Activated CD4-positive, alpha-beta T cell treated with anti-CD3 and anti-CD28 coated beads, Interleukin-2, amount 10 ng/mL, durations not matched to agents 24 days and 14 days (primary cell): Measurements from ENCODE around the gene TAF6. TPM values are rescaled to one million over a fixed set of nuclear protein-coding genes. Genes with fewer than 3 reads are reported as not detected.

ENCODE experiments used
- DNase-seq: peaks from one replicate; pipeline ENCODE4 v3.0.0; 2022
- H3K27ac Mint-ChIP-seq: one replicate; pipeline ENCODE4 v1.8.0; 2022; ENCODE audit warnings: mild to moderate bottlenecking, mixed read lengths
- H3K27me3 Mint-ChIP-seq: one replicate; pipeline ENCODE4 v1.8.0; 2022; ENCODE audit warnings: mixed read lengths
- H3K36me3 Mint-ChIP-seq: one replicate; pipeline ENCODE4 v1.8.0; 2022; ENCODE audit warnings: low read depth, mild to moderate bottlenecking, mixed read lengths
- H3K4me1 Mint-ChIP-seq: one replicate; pipeline ENCODE4 v1.8.0; 2021; ENCODE audit warnings: mixed read lengths
- H3K4me3 Mint-ChIP-seq: one replicate; pipeline ENCODE4 v1.8.0; 2022; ENCODE audit warnings: mild to moderate bottlenecking, moderate library complexity, mixed read lengths
- H3K9me3 Mint-ChIP-seq: one replicate; pipeline ENCODE4 v1.8.0; 2021; ENCODE audit warnings: mixed read lengths
- intact Hi-C: fragments of 100-400 bp; cut with micrococcal nuclease; formaldehyde crosslinking; loops from one replicate; pipeline ENCODE4 v1.15.1; 2023
- total RNA-seq: library from RNA; stranded (reverse); gene quantifications from 2 replicates; pipeline ENCODE4 v1.2.3, GENCODE V29; 2022

Gene TAF6
- total RNA-seq, 1 donor from 2014 or later, result 68.4 TPM

- intact Hi-C loops, result loop anchor here (1.0 to 2.0 kb wide), 7 partner anchors 12 to 751 kb away; partner anchors contain the start of genes CNPY4, LAMTOR4, SLC12A9 and TAF6
- peak; percentile 99 for DNase-seq
- H3K36me3 Mint-ChIP-seq, result peaks cover 46% of the 10 kb centered on the region
- H3K4me1 Mint-ChIP-seq, result peaks cover 35% of the 10 kb centered on the region
- H3K27ac Mint-ChIP-seq, result peak within 1 kb of the TSS; percentile 94
- H3K9me3 Mint-ChIP-seq, result no peaks in the 10 kb centered on the region
- H3K27me3 Mint-ChIP-seq, result no peaks in the 10 kb centered on the region
- peak within 1 kb of the TSS; percentile 94 for H3K4me3 Mint-ChIP-seq
Observed at GRCh38 chr7:100101016-100101862, 17.9 kb downstream of the TAF6 start, which contains the start of the genes AP4M1 and MCM7. TSS of gene AP4M1 (plus strand) at chr7:100101643. CDS start at chr7:100101715, 72 bp downstream. TSS of gene MCM7 (minus strand) at chr7:100101397. CDS start at chr7:100101294, 103 bp downstream.

DNA sequence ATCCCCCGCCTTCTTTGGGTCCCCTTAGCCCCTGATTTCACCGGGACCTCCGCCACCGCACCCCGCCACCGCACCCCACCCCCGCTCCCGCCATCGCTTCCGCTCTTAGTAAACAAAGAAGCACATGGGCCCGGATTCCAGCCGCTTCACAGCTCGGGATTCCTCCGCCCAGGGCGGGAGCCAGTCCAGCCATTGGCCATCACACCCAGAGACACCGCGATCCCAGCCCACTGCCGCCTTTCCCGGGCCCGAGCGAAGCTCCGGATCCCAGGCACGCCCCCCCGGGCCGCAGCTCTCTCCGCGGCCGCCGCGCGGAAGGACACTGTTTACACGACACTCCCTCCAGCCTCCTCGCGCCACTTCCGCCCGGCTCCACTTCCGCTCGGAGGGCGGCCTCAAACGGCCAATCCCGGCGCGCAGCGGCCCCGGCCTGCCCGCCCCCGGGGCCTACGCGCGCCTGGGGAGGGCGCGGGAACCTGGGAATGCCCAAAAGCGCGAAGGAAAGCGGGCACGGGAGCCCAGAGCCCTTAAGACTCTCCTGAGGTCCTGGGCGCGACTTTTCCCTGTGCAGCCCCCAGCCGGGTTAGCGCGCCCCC lies 18.6 kb downstream of the TAF6 start:
- Mint-ChIP-seq H3K27ac (peak overlapping the region; percentile 94), H3K27me3 (no peaks in the 10 kb centered on the region), H3K4me1 (peaks cover 37% of the 10 kb centered on the region), H3K9me3 (no peaks in the 10 kb centered on the region), H3K4me3 (peak overlapping the region; percentile 94), H3K36me3 (peaks cover 52% of the 10 kb centered on the region)
- intact Hi-C loops, result loop anchor here (1.0 to 2.0 kb wide), 8 partner anchors 11 to 752 kb away; partner anchors contain the start of genes CNPY4, LAMTOR4, SLC12A9 and TAF6
- DNase-seq, result peak; percentile 97

GRCh38 chr7:100099452-100099851 lies 19.7 kb downstream of the TAF6 start:
- Mint-ChIP-seq H3K27me3 (no peaks in the 10 kb centered on the region), H3K9me3 (no peaks in the 10 kb centered on the region), H3K27ac (peak overlapping the region; percentile 94), H3K4me1 (peaks cover 41% of the 10 kb centered on the region), H3K36me3 (peaks cover 62% of the 10 kb centered on the region), H3K4me3 (peak overlapping the region; percentile 94)
- intact Hi-C loops, result no loop called here
- DNase-seq, result no peak

GRCh38 chr7:100098913-100099312 lies 20.2 kb downstream of the TAF6 start:
- H3K27me3 Mint-ChIP-seq, result no peaks in the 10 kb centered on the region
- no peak for DNase-seq
- H3K36me3 Mint-ChIP-seq, result peaks cover 66% of the 10 kb centered on the region
- no peaks in the 10 kb centered on the region for H3K9me3 Mint-ChIP-seq
- H3K27ac Mint-ChIP-seq, result peak overlapping the region; percentile 62
- peak overlapping the region; percentile 94 for H3K4me3 Mint-ChIP-seq
- H3K4me1 Mint-ChIP-seq, result peaks cover 41% of the 10 kb centered on the region
- intact Hi-C loops, result no loop called here

DNA sequence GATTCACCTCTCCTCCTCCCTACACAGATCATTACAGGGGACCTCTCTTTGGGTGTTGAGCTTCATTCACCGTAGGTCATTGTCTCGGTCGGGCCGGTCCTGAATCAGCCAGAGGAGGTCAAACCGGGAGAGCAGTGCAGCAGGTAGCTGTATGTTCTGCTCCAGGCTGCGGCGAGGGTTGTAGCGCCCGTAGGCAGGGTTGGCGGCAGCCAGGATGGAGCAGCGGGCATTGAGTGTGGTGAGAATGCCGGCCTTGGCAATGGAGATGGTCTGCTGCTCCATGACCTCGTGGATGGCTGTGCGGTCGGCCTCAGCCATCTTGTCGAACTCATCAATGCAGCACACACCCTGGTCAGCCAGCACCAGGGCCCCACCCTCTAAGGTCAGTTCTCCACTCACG lies 23.5 kb downstream of the TAF6 start:
- intact Hi-C loops, result no loop called here
- H3K4me3 Mint-ChIP-seq, result no peak overlapping the region
- H3K9me3 Mint-ChIP-seq, result no peaks in the 10 kb centered on the region
- H3K36me3 Mint-ChIP-seq, result peaks cover 93% of the 10 kb centered on the region
- DNase-seq, result no peak
- no peaks in the 10 kb centered on the region for H3K27me3 Mint-ChIP-seq
- peaks cover 47% of the 10 kb centered on the region for H3K4me1 Mint-ChIP-seq
- H3K27ac Mint-ChIP-seq, result no peak overlapping the region

DNA sequence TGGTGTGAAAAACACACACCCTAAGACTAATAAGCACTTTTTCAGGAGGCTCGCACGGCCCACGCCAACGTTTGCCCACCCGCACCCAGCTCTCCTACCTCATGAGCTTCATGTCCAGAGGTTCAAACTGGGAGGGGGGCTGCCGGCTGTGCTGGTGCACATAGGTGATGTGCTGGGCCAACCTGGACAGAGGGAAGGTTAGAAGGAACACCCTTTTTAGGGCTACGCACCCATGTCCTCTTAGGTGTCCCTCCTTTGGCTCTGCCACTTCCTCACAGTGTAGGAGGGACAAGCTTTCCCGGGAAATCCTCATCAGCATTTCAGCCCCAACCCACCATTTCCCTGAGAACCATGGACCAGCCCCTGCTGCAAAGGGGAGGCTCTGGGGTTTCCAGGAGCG lies 23.9 kb downstream of the TAF6 start:
- Mint-ChIP-seq H3K27me3 (no peaks in the 10 kb centered on the region), H3K4me3 (no peak overlapping the region), H3K27ac (no peak overlapping the region), H3K9me3 (no peaks in the 10 kb centered on the region), H3K4me1 (peaks cover 51% of the 10 kb centered on the region), H3K36me3 (peaks cover 93% of the 10 kb centered on the region)
- intact Hi-C loops, result no loop called here
- DNase-seq, result no peak

DNA sequence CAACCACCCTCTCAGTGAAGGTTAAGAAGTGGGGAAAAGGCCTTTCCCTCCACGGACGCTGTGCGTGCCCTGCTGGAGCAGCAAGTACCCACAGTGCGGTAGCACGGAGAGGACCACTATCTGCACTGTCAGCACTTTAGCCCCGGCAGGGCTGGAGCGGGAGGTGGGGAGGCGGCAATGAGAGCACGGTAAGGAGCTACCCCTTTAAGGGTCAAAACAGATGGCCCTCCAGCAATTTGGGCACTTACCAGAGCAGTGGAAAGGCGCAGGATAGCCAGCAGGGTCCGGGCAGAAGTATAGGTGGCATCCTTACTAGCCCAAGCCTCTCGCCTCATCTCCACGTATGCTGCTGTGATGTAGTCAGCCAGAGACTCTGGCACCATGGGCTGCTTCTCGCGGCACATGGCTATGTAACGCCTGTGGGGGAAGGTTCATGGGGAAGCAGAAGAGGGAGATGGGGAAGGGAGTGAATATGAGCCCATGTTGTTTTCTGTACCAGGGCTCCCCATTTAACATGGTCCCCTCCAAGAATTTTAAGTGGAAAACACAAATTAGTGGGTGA lies 25.2 kb downstream of the TAF6 start:
- no peak for DNase-seq
- Mint-ChIP-seq H3K9me3 (no peaks in the 10 kb centered on the region), H3K36me3 (peaks cover 81% of the 10 kb centered on the region), H3K4me1 (peaks cover 47% of the 10 kb centered on the region), H3K27ac (no peak overlapping the region), H3K4me3 (no peak overlapping the region), H3K27me3 (no peaks in the 10 kb centered on the region)
- intact Hi-C loops, result no loop called here

DNA sequence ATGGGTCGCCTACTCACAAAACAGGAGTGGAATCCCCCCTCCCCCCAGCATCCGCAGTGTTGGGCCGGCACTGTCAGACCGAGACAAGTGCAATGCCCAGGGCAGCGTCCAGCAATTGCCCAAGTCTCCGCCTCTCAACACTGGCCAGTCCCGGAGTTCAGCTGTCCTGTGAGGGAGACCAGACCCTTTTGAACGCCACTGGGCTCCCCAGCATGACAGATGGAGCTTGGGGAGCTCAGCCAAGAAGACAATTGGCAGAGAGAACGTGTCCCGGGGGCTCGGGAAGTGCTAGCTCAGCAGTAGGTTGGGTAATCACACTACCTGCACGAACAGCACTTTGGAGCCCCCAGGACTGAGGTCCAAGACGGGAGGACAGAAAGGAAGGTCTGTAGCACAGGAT lies 25.7 kb downstream of the TAF6 start:
- no peak for DNase-seq
- Mint-ChIP-seq H3K4me1 (peaks cover 43% of the 10 kb centered on the region), H3K36me3 (peaks cover 77% of the 10 kb centered on the region), H3K27me3 (no peaks in the 10 kb centered on the region), H3K27ac (peak overlapping the region; percentile 20), H3K9me3 (no peaks in the 10 kb centered on the region), H3K4me3 (no peak overlapping the region)
- intact Hi-C loops, result no loop called here

GRCh38 chr7:100093054-100093453 lies 26.1 kb downstream of the TAF6 start:
- Mint-ChIP-seq H3K27ac (no peak overlapping the region), H3K27me3 (no peaks in the 10 kb centered on the region), H3K36me3 (peaks cover 74% of the 10 kb centered on the region), H3K4me3 (no peak overlapping the region), H3K9me3 (no peaks in the 10 kb centered on the region), H3K4me1 (peaks cover 43% of the 10 kb centered on the region)
- intact Hi-C loops, result no loop called here
- DNase-seq, result no peak

GRCh38 chr7:100091411-100092181 lies 27.6 kb downstream of the TAF6 start:
- peak; percentile 64 for DNase-seq
- H3K9me3 Mint-ChIP-seq, result no peaks in the 10 kb centered on the region
- peaks cover 35% of the 10 kb centered on the region for H3K4me1 Mint-ChIP-seq
- H3K27me3 Mint-ChIP-seq, result no peaks in the 10 kb centered on the region
- H3K27ac Mint-ChIP-seq, result peak overlapping the region; percentile 28
- no peak overlapping the region for H3K4me3 Mint-ChIP-seq
- H3K36me3 Mint-ChIP-seq, result peaks cover 62% of the 10 kb centered on the region
- intact Hi-C loops, result no loop called here

DNA sequence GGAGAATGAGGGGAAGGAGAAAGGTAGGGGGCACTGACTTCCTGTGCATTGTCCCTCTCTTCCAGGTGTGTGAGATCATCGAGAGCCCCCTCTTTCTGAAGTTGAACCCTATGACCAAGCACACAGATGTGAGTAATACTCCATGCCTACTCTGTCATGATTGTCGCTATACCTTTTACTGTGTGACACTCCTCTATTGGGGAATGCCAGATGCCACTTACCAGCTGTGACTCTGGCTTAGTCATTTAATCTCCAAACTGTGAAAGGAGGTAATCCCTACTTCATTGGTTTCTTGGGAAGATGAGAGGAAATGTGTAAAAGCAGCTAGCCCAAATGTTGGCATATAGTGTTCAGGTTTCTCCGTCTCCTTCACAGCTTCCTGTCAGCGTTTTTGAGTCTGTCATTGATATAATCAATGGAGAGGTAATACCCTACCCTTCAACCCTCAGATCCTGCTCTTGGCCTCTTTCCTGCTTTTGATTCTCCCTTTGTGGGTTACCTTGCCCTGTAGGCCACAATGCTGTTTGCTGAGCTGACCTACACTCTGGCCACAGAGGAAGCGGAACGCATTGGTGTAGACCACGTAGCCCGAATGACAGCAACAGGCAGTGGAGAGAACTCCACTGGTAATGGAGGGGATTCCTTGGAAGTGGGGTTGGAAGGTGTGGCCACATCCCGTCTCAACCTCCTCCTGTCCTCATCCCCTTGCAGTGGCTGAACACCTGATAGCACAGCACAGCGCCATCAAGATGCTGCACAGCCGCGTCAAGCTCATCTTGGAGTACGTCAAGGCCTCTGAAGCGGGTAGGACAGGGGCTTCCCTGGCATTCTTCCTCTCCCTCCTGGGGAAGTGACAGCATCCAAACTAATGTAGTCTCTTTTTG lies 28.4 kb downstream of the TAF6 start:
- peaks cover 55% of the 10 kb centered on the region for H3K36me3 Mint-ChIP-seq
- peak overlapping the region; percentile 2 for H3K27ac Mint-ChIP-seq
- DNase-seq, result peak; percentile 65
- intact Hi-C loops, result no loop called here
- peaks cover 35% of the 10 kb centered on the region for H3K4me1 Mint-ChIP-seq
- H3K9me3 Mint-ChIP-seq, result no peaks in the 10 kb centered on the region
- H3K4me3 Mint-ChIP-seq, result peak overlapping the region; percentile 86
- no peaks in the 10 kb centered on the region for H3K27me3 Mint-ChIP-seq

DNA sequence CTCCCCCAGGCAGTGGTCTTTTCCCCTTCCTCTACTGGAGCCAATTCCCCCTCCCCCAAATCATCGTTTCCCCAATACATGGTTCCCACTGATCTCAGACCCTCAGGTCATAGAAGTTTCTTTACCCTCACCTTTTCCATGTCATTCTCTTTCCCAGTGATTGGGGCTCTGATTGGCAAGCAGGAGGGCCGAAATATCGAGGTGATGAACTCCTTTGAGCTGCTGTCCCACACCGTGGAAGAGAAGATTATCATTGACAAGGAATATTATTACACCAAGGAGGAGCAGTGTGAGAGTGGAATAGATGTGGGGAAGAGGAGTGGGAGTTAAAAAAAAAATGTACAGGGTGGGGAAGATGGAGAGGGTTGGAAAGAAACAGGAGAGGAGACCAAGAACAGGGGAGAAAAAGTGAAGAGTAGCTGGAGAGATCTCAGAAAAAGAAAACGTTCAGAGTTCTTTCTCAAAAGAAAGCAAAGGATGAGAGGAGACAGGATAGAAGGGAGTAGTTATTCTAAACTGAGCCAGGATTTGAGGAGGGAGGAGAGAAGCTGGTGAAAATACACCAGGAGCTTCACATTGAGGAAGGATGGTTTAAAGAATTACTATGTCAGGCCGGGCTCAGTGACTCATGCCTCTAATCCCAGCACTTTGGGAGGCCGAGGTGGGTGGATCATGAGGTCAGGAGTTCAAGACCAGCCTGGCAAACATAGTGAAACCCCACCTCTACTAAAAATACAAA lies 29.5 kb downstream of the TAF6 start:
- H3K36me3 Mint-ChIP-seq, result peaks cover 45% of the 10 kb centered on the region
- no peaks in the 10 kb centered on the region for H3K9me3 Mint-ChIP-seq
- peaks cover 29% of the 10 kb centered on the region for H3K4me1 Mint-ChIP-seq
- H3K4me3 Mint-ChIP-seq, result peak overlapping the region; percentile 86
- peak overlapping the region; percentile 94 for H3K27ac Mint-ChIP-seq
- peaks cover 7% of the 10 kb centered on the region for H3K27me3 Mint-ChIP-seq
- DNase-seq, result no peak
- intact Hi-C loops, result loop anchor here (1.0 to 10.0 kb wide), 4 partner anchors 8 to 535 kb away; partner anchors contain the start of genes AP4M1, FAM200A, MBLAC1 and MCM7
